SK-N-MC (cell line): ENCODE measurements around the gene TMEM43.
A peak's percentile ranks its signal among the peaks of the same experiment; 100 is the strongest.

Experiments used
- DNase-seq: peaks from one replicate; pipeline ENCODE4 v3.0.0-alpha.2; 2011; ENCODE audit warnings: low read depth, low spot score
- H3K27ac ChIP-seq: fragments of 200-600 bp; sonication (generic); 2 replicates; pipeline ENCODE4 v1.5.1; 2016; ENCODE audit warnings: mixed run types
- H3K36me3 ChIP-seq: fragments of 200-600 bp; sonication (generic); 2 replicates; pipeline ENCODE4 v1.6.1; 2017; ENCODE audit warnings: antibody characterized with exemption, low read length, mixed read lengths; ENCODE audit not compliant: insufficient read depth
- H3K4me3 ChIP-seq: fragments of 200-600 bp; sonication (generic); 2 replicates; pipeline ENCODE4 v1.5.1; 2016
- H3K9ac ChIP-seq: fragments of 200-600 bp; sonication (generic); 2 replicates; pipeline ENCODE4 v1.8.0; 2017; ENCODE audit warnings: mixed run types, mixed read lengths; ENCODE audit not compliant: insufficient read length
- H3K9me3 ChIP-seq: fragments of 200-600 bp; sonication (generic); 2 replicates; pipeline ENCODE4 v1.6.1; 2017; ENCODE audit warnings: low read depth, mild to moderate bottlenecking, antibody characterized with exemption, low read length, moderate library complexity, mixed read lengths
- EZH2 ChIP-seq: fragments of 200-600 bp; sonication (generic); IDR thresholded peaks from one replicate; pipeline ENCODE4 v1.6.1; 2017; ENCODE audit warnings: antibody characterized with exemption
- FOXP2 ChIP-seq: optimal IDR thresholded peaks from 2 replicates; pipeline ENCODE3; 2011; ENCODE audit warnings: mild to moderate bottlenecking, moderate library complexity; ENCODE audit not compliant: insufficient read depth; ENCODE audit errors: extremely low read length, control extremely low read depth
- POLR2AphosphoS5 ChIP-seq: IDR thresholded peaks from 2 replicates; pipeline ENCODE4 v1.6.1; 2012; ENCODE audit warnings: mild to moderate bottlenecking, low read depth, low read length, borderline replicate concordance

Gene TMEM43

GRCh38 chr3:14121859-14122258 is 3.0 kb upstream of the TMEM43 start:
- no peak overlapping the region for H3K27ac ChIP-seq
- no peak overlapping the region for H3K4me3 ChIP-seq
- H3K36me3 ChIP-seq = no peaks in the 10 kb centered on the region
- no peak overlapping the region for H3K9ac ChIP-seq
- TF ChIP-seq POLR2AphosphoS5 = no peak
- TF ChIP-seq FOXP2 = no peak
- no peak for TF ChIP-seq EZH2
- DNase-seq = no peak
- no peaks in the 10 kb centered on the region for H3K9me3 ChIP-seq

- H3K27ac ChIP-seq = no peak overlapping the region
- no peak for DNase-seq
Observed at GRCh38 chr3:14122301-14122700, 2.6 kb upstream of the TMEM43 start.

GRCh38 chr3:14123308-14124222 is 1.3 kb upstream of the TMEM43 start:
- no peak overlapping the region for H3K27ac ChIP-seq
- DNase-seq = no peak
- peak overlapping the region; percentile 83 for H3K9ac ChIP-seq
- TF ChIP-seq EZH2 = no peak
- TF ChIP-seq POLR2AphosphoS5 = no peak
- TF ChIP-seq FOXP2 = no peak
- H3K9me3 ChIP-seq = no peaks in the 10 kb centered on the region
- H3K4me3 ChIP-seq = peak overlapping the region; percentile 84
- peaks cover 2% of the 10 kb centered on the region for H3K36me3 ChIP-seq

More at GRCh38 chr3:14122301-14122700, 2.6 kb upstream of the TMEM43 start:
- Histone ChIP-seq H3K36me3 (no peaks in the 10 kb centered on the region), H3K4me3 (no peak overlapping the region), H3K9me3 (no peaks in the 10 kb centered on the region), H3K9ac (no peak overlapping the region)
- no peak for TF ChIP-seq FOXP2

- Histone ChIP-seq H3K9me3 (no peaks in the 10 kb centered on the region), H3K36me3 (peaks cover 5% of the 10 kb centered on the region), H3K27ac (no peak overlapping the region), H3K9ac (peak overlapping the region; percentile 83), H3K4me3 (peak overlapping the region; percentile 84)
- no peak for DNase-seq
- TF ChIP-seq POLR2AphosphoS5 (peak; percentile 38; the same call in 1 of the 2 replicates), FOXP2 (no peak), EZH2 (no peak)
Observed at GRCh38 chr3:14124223-14124614, 633 bp upstream of the TMEM43 start.

GRCh38 chr3:14125193-14126016 is 553 bp downstream of the TMEM43 start:
- peak overlapping the region; percentile 84 for H3K4me3 ChIP-seq
- peak overlapping the region; percentile 77 for H3K9ac ChIP-seq
- H3K9me3 ChIP-seq = no peaks in the 10 kb centered on the region
- H3K27ac ChIP-seq = no peak overlapping the region
- TF ChIP-seq FOXP2 (no peak), EZH2 (no peak), POLR2AphosphoS5 (no peak)
- DNase-seq = no peak
- peaks cover 5% of the 10 kb centered on the region for H3K36me3 ChIP-seq

- Histone ChIP-seq H3K36me3 (peaks cover 12% of the 10 kb centered on the region), H3K27ac (no peak overlapping the region), H3K4me3 (peak overlapping the region; percentile 84), H3K9me3 (no peaks in the 10 kb centered on the region), H3K9ac (peak overlapping the region; percentile 77)
- DNase-seq = no peak
- TF ChIP-seq EZH2 = no peak
Observed at GRCh38 chr3:14126017-14126886, 1.4 kb downstream of the TMEM43 start.

GRCh38 chr3:14126887-14127505 is 2.1 kb downstream of the TMEM43 start:
- DNase-seq = no peak
- TF ChIP-seq EZH2 = no peak
- no peak for TF ChIP-seq FOXP2
- TF ChIP-seq POLR2AphosphoS5 = no peak
- Histone ChIP-seq H3K36me3 (peaks cover 13% of the 10 kb centered on the region), H3K9me3 (no peaks in the 10 kb centered on the region), H3K4me3 (no peak overlapping the region), H3K27ac (no peak overlapping the region), H3K9ac (no peak overlapping the region)
